Adrenal gland (tissue), 12 donors: ENCODE data around the gene NTF3. TPM values are rescaled to one million over a fixed set of nuclear protein-coding genes. Genes with fewer than 3 reads are reported as not detected.

Experiments
- DNase-seq, 7 donors: peaks; one replicate each; pipeline ENCODE4 v3.0.0-alpha.2; 2019 to 2020
- H3K27ac ChIP-seq, 5 donors: fragments of 200-600 bp; sonication (generic) in 4 of 5; 1 replicate in 3 of 5; 2 replicates in 2 of 5; pipeline versions ENCODE4 v1.5.1 to v1.8.0; 2016 to 2020; ENCODE audit warnings: mild to moderate bottlenecking in 1 of 5
- H3K27me3 ChIP-seq: fragments of 200-600 bp; 2 replicates; pipeline ENCODE4 v1.8.0; 2021
- H3K36me3 ChIP-seq, 2 donors: fragments of 200-600 bp; replicated peaks in 1 of 2; 1 replicate in 1 of 2; 2 replicates in 1 of 2; pipeline versions ENCODE4 v1.5.1 to v1.8.0; 2018 to 2022
- H3K4me1 ChIP-seq, 2 donors: fragments of 200-600 bp; replicated peaks in 1 of 2; 1 replicate in 1 of 2; 2 replicates in 1 of 2; pipeline versions ENCODE4 v1.5.1 to v1.8.0; 2018 to 2021
- H3K4me3 ChIP-seq, 4 donors: fragments of 200-600 bp; sonication (generic) in 3 of 4; one replicate each; pipeline ENCODE4 v1.5.1; 2016 to 2018
- H3K9me3 ChIP-seq, 3 donors: fragments of 200-600 bp; sonication (generic) in 1 of 3; replicated peaks in 1 of 3; 1 replicate in 2 of 3; 2 replicates in 1 of 3; pipeline versions ENCODE4 v1.5.1 to v1.8.0; 2016 to 2021
- POLR2A ChIP-seq, 2 donors: fragments of 450-650 bp; IDR thresholded peaks; one replicate each; pipeline ENCODE4 v1.6.1; 2017; ENCODE audit warnings: antibody characterized with exemption in 2 of 2, mild to moderate bottlenecking in 2 of 2, moderate library complexity in 1 of 2
- WGBS, 4 donors: extraction: QIAGEN DNeasy Blood & Tissue Kit in 2 of 4; methylation state at CpG; one replicate each; pipeline versions ENCODE4 v1.1.5 to v1.1.7; 2013 to 2017; 5-methylcytosine and 5-hydroxymethylcytosine counted together
- intact Hi-C, 2 donors: fragments of 100-400 bp; cut with DNase I; formaldehyde crosslinking; loops; one replicate each; pipeline versions ENCODE4 v1.14.1 to v1.15.0; 2022 to 2023
- polyA plus RNA-seq, 3 donors: library from polyadenylated mRNA; stranded (reverse); fragments of 200-250 nt in 2 of 3; fragments of 350-450 nt in 1 of 3; fragmentation: Illumina TruSeq in 1 of 3; extraction: RNeasy Lipid Tissue Mini Kit (QIAGEN cat#74804) in 1 of 3; gene quantifications; one replicate each; pipeline ENCODE4 v1.2.3, GENCODE V29; 2013 to 2014
- total RNA-seq, 9 donors: library from RNA; depleted of rRNA in 4 of 9; stranded (reverse); fragments of >200 nt in 4 of 9; fragments of 120-200 nt in 1 of 9; fragmentation: NEBNext Ultra II Directional in 1 of 9; extraction: Animal tissue kit (Norgen Biotek cat#: 25700) in 1 of 9; gene quantifications; one replicate each; pipeline versions ENCODE4 v1.1.0 to v1.2.4, GENCODE V29; 2013 to 2023
- TF ChIP-seq, protein P1 (sequence below), 6 experiments: fragments of 450-650 bp in 4 of 6; fragments of 200-600 bp in 2 of 6; sonication (generic) in 1 of 6; IDR thresholded peaks; 1 replicate in 5 of 6; 2 replicates in 1 of 6; pipeline versions ENCODE4 v1.5.1 to v1.8.0; 2016 to 2021; ENCODE audit warnings: antibody characterized with exemption in 6 of 6, mild to moderate bottlenecking in 2 of 6, moderate library complexity in 1 of 6
- donor health status: healthy with polysubstance abuse.
- donor health status: Bipolar disorder and iron deficiency.
- donor health status: DM: yes; HTN: yes; CAD: no.
- donor health status: DM: no; HTN: no; CAD: no.
- donor health status: DM: no; HTN: no; CAD: no.
- donor health status: DM: yes; HTN: yes; CAD: no.

Gene NTF3
- total and polyA plus RNA-seq, 12 donors = 0.28 to 2.9 (median 0.73) TPM; not detected in 2

DNA sequence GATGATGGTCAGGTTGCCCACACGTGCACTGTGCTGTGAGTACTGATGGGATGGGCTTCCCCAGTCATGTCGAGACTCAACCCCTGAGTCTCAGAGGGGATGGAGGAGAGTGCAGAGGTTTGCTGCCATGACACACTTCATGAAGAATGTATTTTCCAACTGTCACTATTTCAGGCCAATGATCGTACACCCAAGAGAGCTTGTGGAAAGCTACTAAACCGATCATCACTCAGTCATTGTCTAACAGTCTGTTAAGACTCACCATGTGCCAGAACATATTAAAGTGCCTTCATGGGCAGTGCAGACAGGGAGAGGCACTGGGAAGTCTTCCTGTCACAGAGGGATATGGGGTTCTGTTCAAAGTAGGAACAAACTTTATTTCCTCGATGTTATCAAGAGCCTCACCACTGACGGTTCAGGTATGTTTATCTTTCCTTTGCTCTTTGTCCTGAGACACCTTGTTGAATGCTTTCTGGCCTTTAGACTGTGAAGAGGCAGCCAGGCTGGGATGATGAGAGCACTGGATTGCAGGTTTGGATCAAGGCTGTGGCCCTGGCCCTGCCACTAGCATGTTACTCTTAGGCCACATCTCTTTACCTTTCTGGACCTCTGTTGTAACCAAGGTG lies 41.6 kb upstream of the NTF3 start:
- intact Hi-C loops = no loop called here
- WGBS, 4 donors = 69 to 92% (median 83%) methylated on average over 6 of the region's 6 CpGs
- no peak for TF ChIP-seq POLR2A (IDR thresholded peaks at IDR 0.05)
- TF ChIP-seq, protein P1, sequence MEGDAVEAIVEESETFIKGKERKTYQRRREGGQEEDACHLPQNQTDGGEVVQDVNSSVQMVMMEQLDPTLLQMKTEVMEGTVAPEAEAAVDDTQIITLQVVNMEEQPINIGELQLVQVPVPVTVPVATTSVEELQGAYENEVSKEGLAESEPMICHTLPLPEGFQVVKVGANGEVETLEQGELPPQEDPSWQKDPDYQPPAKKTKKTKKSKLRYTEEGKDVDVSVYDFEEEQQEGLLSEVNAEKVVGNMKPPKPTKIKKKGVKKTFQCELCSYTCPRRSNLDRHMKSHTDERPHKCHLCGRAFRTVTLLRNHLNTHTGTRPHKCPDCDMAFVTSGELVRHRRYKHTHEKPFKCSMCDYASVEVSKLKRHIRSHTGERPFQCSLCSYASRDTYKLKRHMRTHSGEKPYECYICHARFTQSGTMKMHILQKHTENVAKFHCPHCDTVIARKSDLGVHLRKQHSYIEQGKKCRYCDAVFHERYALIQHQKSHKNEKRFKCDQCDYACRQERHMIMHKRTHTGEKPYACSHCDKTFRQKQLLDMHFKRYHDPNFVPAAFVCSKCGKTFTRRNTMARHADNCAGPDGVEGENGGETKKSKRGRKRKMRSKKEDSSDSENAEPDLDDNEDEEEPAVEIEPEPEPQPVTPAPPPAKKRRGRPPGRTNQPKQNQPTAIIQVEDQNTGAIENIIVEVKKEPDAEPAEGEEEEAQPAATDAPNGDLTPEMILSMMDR (IDR thresholded peaks at IDR 0.05) = no peak
- no peaks in the 10 kb centered on the region for H3K4me1 ChIP-seq
- no peak overlapping the region for H3K4me3 ChIP-seq
- no peak overlapping the region for H3K27ac ChIP-seq
- no peaks in the 10 kb centered on the region for H3K27me3 ChIP-seq
- no peaks in the 10 kb centered on the region for H3K9me3 ChIP-seq
- H3K36me3 ChIP-seq = no peaks in the 10 kb centered on the region
- DNase-seq = no peak

DNA sequence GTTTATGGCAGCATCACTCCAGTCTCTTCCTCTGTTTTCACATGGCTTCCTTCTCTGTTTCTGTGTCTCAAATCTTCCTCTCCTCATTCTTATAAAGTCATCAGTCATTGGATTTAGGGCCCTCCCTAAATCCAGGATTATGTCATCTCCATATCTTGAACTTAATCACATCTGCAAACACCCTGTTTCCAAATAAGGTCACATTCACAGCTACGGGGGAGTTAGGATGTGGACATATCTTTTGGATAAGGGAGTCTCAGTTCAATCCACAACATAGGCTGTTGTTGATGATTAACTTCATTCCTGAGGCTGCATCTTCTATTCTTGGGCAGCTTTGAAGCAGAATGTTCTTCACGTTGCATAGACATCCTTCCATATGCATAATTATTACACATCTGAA lies 40.3 kb upstream of the NTF3 start:
- 49 to 60% (median 56%) methylated on average over 2 of the region's 2 CpGs for WGBS, 4 donors

DNA sequence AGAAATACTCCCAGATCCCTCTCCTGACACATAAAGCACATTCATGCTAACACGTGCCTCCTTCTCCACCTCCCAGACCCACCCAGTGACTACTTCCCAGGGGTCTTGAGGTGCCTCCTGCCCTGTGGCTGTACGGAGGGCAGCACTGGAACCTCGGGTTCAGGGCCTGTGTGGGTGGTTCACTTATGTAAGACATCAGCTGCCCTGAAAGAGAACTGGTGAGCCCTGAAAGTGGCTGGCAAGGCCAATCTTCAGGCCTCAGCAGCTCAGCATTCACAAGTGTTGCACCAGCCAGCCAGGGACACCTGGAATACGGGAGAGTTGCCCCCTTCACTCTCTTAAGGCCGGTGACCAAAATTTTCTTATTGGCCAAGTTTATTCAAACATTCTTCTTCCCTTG lies 38.9 kb upstream of the NTF3 start:
- TF ChIP-seq, protein P1 (IDR thresholded peaks at IDR 0.05) = no peak
- TF ChIP-seq POLR2A (IDR thresholded peaks at IDR 0.05) = no peak
- no peak for DNase-seq
- intact Hi-C loops = no loop called here
- Histone ChIP-seq H3K36me3 (no peaks in the 10 kb centered on the region), H3K9me3 (no peaks in the 10 kb centered on the region), H3K4me3 (no peak overlapping the region), H3K27ac (no peak overlapping the region), H3K27me3 (no peaks in the 10 kb centered on the region), H3K4me1 (no peaks in the 10 kb centered on the region)
- 74 to 83% (median 76%) methylated on average over 3 to 5 of the region's 5 CpGs for WGBS, 4 donors

More for the DNA sequence above, 40.3 kb upstream of the NTF3 start:
- no peaks in the 10 kb centered on the region for H3K27me3 ChIP-seq
- no peak for DNase-seq
- H3K4me1 ChIP-seq = no peaks in the 10 kb centered on the region
- TF ChIP-seq POLR2A (IDR thresholded peaks at IDR 0.05) = no peak
- TF ChIP-seq, protein P1 (IDR thresholded peaks at IDR 0.05) = no peak
- no peaks in the 10 kb centered on the region for H3K9me3 ChIP-seq
- intact Hi-C loops = no loop called here
- H3K36me3 ChIP-seq = no peaks in the 10 kb centered on the region
- no peak overlapping the region for H3K4me3 ChIP-seq
- H3K27ac ChIP-seq = no peak overlapping the region

DNA sequence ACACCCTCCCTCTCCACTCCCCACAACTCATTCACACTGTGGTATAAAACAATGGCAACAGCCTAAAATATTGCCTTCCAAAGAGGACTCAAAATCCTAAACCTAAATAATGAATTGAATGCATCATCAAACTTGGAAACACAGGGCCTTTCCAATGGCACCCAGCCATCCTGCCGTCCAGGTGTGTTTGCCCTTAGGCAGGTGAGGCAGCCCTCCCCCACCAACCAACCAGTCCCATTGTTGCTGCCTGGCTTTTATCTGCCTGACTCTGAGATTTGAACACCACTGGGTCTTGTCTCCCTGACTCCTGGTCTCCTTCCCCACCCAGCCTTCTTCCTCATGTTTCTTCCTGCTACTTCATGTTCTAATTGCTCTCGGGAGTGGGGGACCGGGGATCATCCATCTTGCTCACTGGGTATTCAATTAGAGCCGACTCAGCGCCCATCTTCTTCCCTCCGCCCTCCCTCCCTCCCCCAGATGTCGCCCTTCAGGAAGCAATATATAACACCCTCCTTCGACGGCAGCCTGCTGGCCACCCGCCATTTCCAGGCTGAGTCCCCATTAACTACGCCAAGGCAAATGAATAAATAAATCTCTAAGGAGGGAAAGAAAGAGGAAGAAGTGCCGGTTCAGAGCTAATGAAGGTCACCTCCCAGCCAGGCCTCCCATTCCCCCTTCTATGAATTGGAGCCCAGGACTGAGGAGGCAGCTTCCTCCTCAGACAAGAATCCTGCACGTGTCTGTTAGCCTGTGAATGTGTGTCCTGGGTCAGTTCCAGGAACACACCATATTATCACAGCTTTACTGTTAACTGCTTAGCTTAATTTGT lies 36.3 kb upstream of the NTF3 start:
- Histone ChIP-seq H3K27me3 (no peaks in the 10 kb centered on the region), H3K36me3 (no peaks in the 10 kb centered on the region), H3K4me3 (no peak overlapping the region), H3K9me3 (no peaks in the 10 kb centered on the region), H3K27ac (no peak overlapping the region), H3K4me1 (no peaks in the 10 kb centered on the region)
- intact Hi-C loops = no loop called here
- WGBS, 4 donors = 9 to 12% (median 11%) methylated on average over 13 of the region's 13 CpGs
- TF ChIP-seq, protein P1 (IDR thresholded peaks at IDR 0.05) = no peak
- TF ChIP-seq POLR2A (IDR thresholded peaks at IDR 0.05) = no peak
- DNase-seq = peak in 1 of 7 donors; percentile 15
